Stimulated activated CD8-positive, alpha-beta memory T cell treated with anti-CD3 and anti-CD28 coated beads, Interleukin-12 subunit alpha, Interleukin-12 subunit beta, amount 100 ng/mL, for 24 hours (primary cell): ENCODE data around the gene HNRNPC.

Source experiments
- DNase-seq: peaks from one replicate; pipeline ENCODE4 v3.0.0-alpha.2; 2020; ENCODE audit errors: extremely low read depth

The HNRNPC gene

GRCh38 chr14:21210023-21210422 lies 59.2 kb downstream of the HNRNPC start:
- no peak for DNase-seq

GRCh38 chr14:21209185-21209584 lies 60.1 kb downstream of the HNRNPC start:
- no peak for DNase-seq

- no peak for DNase-seq
Observed at GRCh38 chr14:21208554-21208953, 60.7 kb downstream of the HNRNPC start.

- no peak for DNase-seq
Observed at GRCh38 chr14:21206753-21207684, 62.2 kb downstream of the HNRNPC start.

- no peak for DNase-seq
Observed at GRCh38 chr14:21205678-21206581, 63.3 kb downstream of the HNRNPC start.

GRCh38 chr14:21205026-21205677 lies 64.1 kb downstream of the HNRNPC start:
- DNase-seq: no peak

- no peak for DNase-seq
Observed at GRCh38 chr14:21204167-21205025, 64.8 kb downstream of the HNRNPC start.

GRCh38 chr14:21203470-21204166 lies 65.6 kb downstream of the HNRNPC start:
- no peak for DNase-seq

- no peak for DNase-seq
Observed at GRCh38 chr14:21202463-21203358, 66.5 kb downstream of the HNRNPC start.

- no peak for DNase-seq
Observed at GRCh38 chr14:21201732-21202462, 67.3 kb downstream of the HNRNPC start.

GRCh38 chr14:21200752-21201461 lies 68.3 kb downstream of the HNRNPC start:
- no peak for DNase-seq

GRCh38 chr14:21199611-21200560 lies 69.4 kb downstream of the HNRNPC start:
- no peak for DNase-seq

GRCh38 chr14:21197418-21198205 lies 71.6 kb downstream of the HNRNPC start:
- DNase-seq: no peak

- no peak for DNase-seq
Observed at GRCh38 chr14:21194597-21194996, 74.6 kb downstream of the HNRNPC start.

- DNase-seq: no peak
Observed at GRCh38 chr14:21192875-21193535, 76.2 kb downstream of the HNRNPC start.

GRCh38 chr14:21192447-21192822 lies 76.8 kb downstream of the HNRNPC start:
- no peak for DNase-seq
